Measurements from ENCODE around the gene RSPH10B2. TPM values are rescaled to one million over a fixed set of nuclear protein-coding genes. Genes with fewer than 3 reads are reported as not detected.
A peak's percentile ranks its signal among the peaks of the same experiment; 100 is the strongest.

Gene RSPH10B2
- total and polyA plus RNA-seq, 2 of the 8 experiments (the other 6 are each of a cell fraction or from before 2014, with no cell fraction given): 0.14 to 0.35 TPM

GRCh38 chr7:6729492-6730342 is 24.2 kb upstream of the RSPH10B2 start (continued):
- peak; percentile 51; the same call in 1 of the 2 replicates for TF ChIP-seq SIX5 (IDR thresholded peaks at IDR 0.05; ENCODE audit: low read depth, low read length)
- no peak; a peak in 1 of 3 replicates for TF ChIP-seq EP300 (IDR thresholded peaks at IDR 0.05; ENCODE audit: borderline replicate concordance in 1 of 2, low read depth in 2 of 2, low read length in 2 of 2)
- TF ChIP-seq, protein P1, sequence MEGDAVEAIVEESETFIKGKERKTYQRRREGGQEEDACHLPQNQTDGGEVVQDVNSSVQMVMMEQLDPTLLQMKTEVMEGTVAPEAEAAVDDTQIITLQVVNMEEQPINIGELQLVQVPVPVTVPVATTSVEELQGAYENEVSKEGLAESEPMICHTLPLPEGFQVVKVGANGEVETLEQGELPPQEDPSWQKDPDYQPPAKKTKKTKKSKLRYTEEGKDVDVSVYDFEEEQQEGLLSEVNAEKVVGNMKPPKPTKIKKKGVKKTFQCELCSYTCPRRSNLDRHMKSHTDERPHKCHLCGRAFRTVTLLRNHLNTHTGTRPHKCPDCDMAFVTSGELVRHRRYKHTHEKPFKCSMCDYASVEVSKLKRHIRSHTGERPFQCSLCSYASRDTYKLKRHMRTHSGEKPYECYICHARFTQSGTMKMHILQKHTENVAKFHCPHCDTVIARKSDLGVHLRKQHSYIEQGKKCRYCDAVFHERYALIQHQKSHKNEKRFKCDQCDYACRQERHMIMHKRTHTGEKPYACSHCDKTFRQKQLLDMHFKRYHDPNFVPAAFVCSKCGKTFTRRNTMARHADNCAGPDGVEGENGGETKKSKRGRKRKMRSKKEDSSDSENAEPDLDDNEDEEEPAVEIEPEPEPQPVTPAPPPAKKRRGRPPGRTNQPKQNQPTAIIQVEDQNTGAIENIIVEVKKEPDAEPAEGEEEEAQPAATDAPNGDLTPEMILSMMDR (IDR thresholded peaks at IDR 0.05; ENCODE audit: control extremely low read depth in 1 of 3, insufficient read depth in 1 of 3, low read depth in 1 of 3, low read length in 3 of 3): no peak
- TF ChIP-seq TAF7 (optimal IDR thresholded peaks at IDR 0.05; ENCODE audit: borderline replicate concordance, low read depth, low read length): no peak
- no peak for TF ChIP-seq CHD2 (IDR thresholded peaks at IDR 0.05; ENCODE audit: low read length)
- TF ChIP-seq SUZ12 (IDR thresholded peaks at IDR 0.05; ENCODE audit: low read length): no peak
- TF ChIP-seq JUND (IDR thresholded peaks at IDR 0.05; ENCODE audit: low read length): no peak
- TF ChIP-seq NANOG (IDR thresholded peaks at IDR 0.05; ENCODE audit: insufficient read depth, low read depth, low read length, poor library complexity, severe bottlenecking): no peak
- peak; percentile 86 for TF ChIP-seq SRF (IDR thresholded peaks at IDR 0.05; ENCODE audit: low read depth, low read length)
- TF ChIP-seq ASH2L (IDR thresholded peaks at IDR 0.05; ENCODE audit: low read length): peak; percentile 45
- no peak for TF ChIP-seq ZNF274 (IDR thresholded peaks at IDR 0.05; ENCODE audit: borderline replicate concordance, extremely low read depth, low read length)
- TF ChIP-seq POLR2A (IDR thresholded peaks at IDR 0.05; ENCODE audit: control extremely low read depth in 1 of 2, low read depth in 2 of 2, low read length in 2 of 2): peak in 1 of 2 experiments; percentile 60; a peak in 1 of 3 replicates
- TF ChIP-seq ATF2 (IDR thresholded peaks at IDR 0.05; ENCODE audit: low read length): no peak
- peak; percentile 46; the same call in 1 of the 2 replicates for TF ChIP-seq RXRA (IDR thresholded peaks at IDR 0.05; ENCODE audit: insufficient read depth, low read depth, low read length)
- no peak for TF ChIP-seq EZH2 (IDR thresholded peaks at IDR 0.05; ENCODE audit: low read depth, low read length, severe bottlenecking)
- no peak for TF ChIP-seq SP4 (IDR thresholded peaks at IDR 0.05; ENCODE audit: low read length)
- TF ChIP-seq PHF8 (conservative IDR thresholded peaks at IDR 0.05; ENCODE audit: low read depth, low read length): peak; percentile 74
- TF ChIP-seq POLR2AphosphoS5 (IDR thresholded peaks at IDR 0.05; ENCODE audit: low read depth, low read length): peak; percentile 67; the same call in 1 of the 2 replicates
- TF ChIP-seq ATF3 (IDR thresholded peaks at IDR 0.05; ENCODE audit: insufficient read depth, low read depth, low read length): no peak

All from H1 (cell line).